HEK293 (cell line): ENCODE measurements around the gene LSM10.

Experiments
- CTCF ChIA-PET: fragments of 350-600 bp; formaldehyde crosslinking; extraction: SDS; loops from one replicate; lab custom pipeline; 2021; ENCODE audit warnings: antibody characterized with exemption; lab: Yijun Ruan, JAX
- POLR2A ChIA-PET: fragments of 300-600 bp; formaldehyde crosslinking; extraction: SDS; loops from one replicate; lab custom pipeline; 2020; ENCODE audit warnings: antibody characterized with exemption, inconsistent platforms; lab: Yijun Ruan, JAX
- H3K27ac ChIP-seq: fragments of 200-500 bp; sonication (Bioruptor generic); 2 replicates; pipeline ENCODE4 v1.5.1; 2014; ENCODE audit warnings: low read depth, low read length, control low read depth, inconsistent platforms; ENCODE audit errors: extremely low read depth
- H3K36me3 ChIP-seq, 2 experiments: fragments of 200-500 bp in 1 of 2; sonication (Bioruptor generic) in 1 of 2; 1 replicate in 1 of 2; 2 replicates in 1 of 2; pipeline ENCODE4 v1.5.1; 2014 to 2017; ENCODE audit warnings: inconsistent platforms in 2 of 2, low read length in 2 of 2; ENCODE audit not compliant: control insufficient read depth in 2 of 2, insufficient read depth in 1 of 2
- H3K4me1 ChIP-seq: fragments of 200-500 bp; sonication (Bioruptor generic); 2 replicates; pipeline ENCODE4 v1.5.1; 2014; ENCODE audit warnings: mild to moderate bottlenecking, low read length, inconsistent platforms; ENCODE audit not compliant: control insufficient read depth, insufficient read depth
- H3K4me3 ChIP-seq: 2 replicates; pipeline ENCODE4 v1.5.1; 2011; ENCODE audit warnings: low read depth, mild to moderate bottlenecking, control low read depth, low read length, moderate library complexity
- H3K9me3 ChIP-seq: fragments of 200-500 bp; sonication (Bioruptor generic); 2 replicates; pipeline ENCODE4 v1.5.1; 2014; ENCODE audit warnings: low read depth, low read length, inconsistent platforms; ENCODE audit not compliant: control insufficient read depth, insufficient read depth
- BCL11B ChIP-seq: fragments of 450-650 bp; formaldehyde crosslinking; IDR thresholded peaks from 2 replicates; pipeline ENCODE4 v1.5.1; 2016; ENCODE audit warnings: low read depth, missing biosample characterization, missing genetic modification characterization
- EGR2 ChIP-seq: fragments of 450-650 bp; formaldehyde crosslinking; IDR thresholded peaks from 2 replicates; pipeline ENCODE4 v1.5.1; 2016; ENCODE audit warnings: low read depth, missing biosample characterization, missing genetic modification characterization
- FEZF1 ChIP-seq: fragments of 450-650 bp; formaldehyde crosslinking; IDR thresholded peaks from 2 replicates; pipeline ENCODE4 v1.5.1; 2016; ENCODE audit warnings: missing biosample characterization, missing genetic modification characterization
- GFI1B ChIP-seq: fragments of 450-650 bp; formaldehyde crosslinking; IDR thresholded peaks from 2 replicates; pipeline ENCODE4 v1.5.1; 2016; ENCODE audit warnings: missing biosample characterization, missing genetic modification characterization
- SALL2 ChIP-seq: fragments of 450-650 bp; formaldehyde crosslinking; IDR thresholded peaks from 2 replicates; pipeline ENCODE4 v1.5.0; 2017; ENCODE audit warnings: missing biosample characterization, mild to moderate bottlenecking, missing genetic modification characterization, borderline replicate concordance
- SETDB1 ChIP-seq: IDR thresholded peaks from one replicate; pipeline ENCODE4 v1.6.1; 2017; ENCODE audit warnings: mild to moderate bottlenecking, low read length, moderate library complexity, mixed read lengths; ENCODE audit not compliant: insufficient read length
- TSHZ1 ChIP-seq: fragments of 450-650 bp; formaldehyde crosslinking; IDR thresholded peaks from 2 replicates; pipeline ENCODE4 v1.5.1; 2016; ENCODE audit warnings: missing biosample characterization, missing genetic modification characterization, borderline replicate concordance
- ZBTB20 ChIP-seq: fragments of 450-650 bp; formaldehyde crosslinking; IDR thresholded peaks from 2 replicates; pipeline ENCODE4 v1.5.1; 2016; ENCODE audit warnings: missing biosample characterization, missing genetic modification characterization
- ZBTB48 ChIP-seq: fragments of 450-650 bp; formaldehyde crosslinking; IDR thresholded peaks from 2 replicates; pipeline ENCODE4 v1.5.1; 2016; ENCODE audit warnings: missing biosample characterization, missing genetic modification characterization
- ZBTB49 ChIP-seq: fragments of 450-650 bp; formaldehyde crosslinking; IDR thresholded peaks from 2 replicates; pipeline ENCODE4 v1.5.1; 2016; ENCODE audit warnings: missing biosample characterization, missing genetic modification characterization, low read depth
- ZFHX2 ChIP-seq: fragments of 450-650 bp; formaldehyde crosslinking; conservative IDR thresholded peaks from 2 replicates; pipeline ENCODE4 v1.5.1; 2016; ENCODE audit warnings: missing biosample characterization, missing genetic modification characterization
- ZNF138 ChIP-seq: fragments of 450-650 bp; formaldehyde crosslinking; IDR thresholded peaks from 2 replicates; pipeline ENCODE4 v1.5.1; 2016; ENCODE audit warnings: missing biosample characterization, missing genetic modification characterization, borderline replicate concordance
- ZNF280C ChIP-seq: fragments of 450-650 bp; formaldehyde crosslinking; IDR thresholded peaks from 2 replicates; pipeline ENCODE4 v1.5.1; 2016; ENCODE audit warnings: missing biosample characterization, missing genetic modification characterization
- ZNF335 ChIP-seq: fragments of 450-650 bp; formaldehyde crosslinking; conservative IDR thresholded peaks from 2 replicates; pipeline ENCODE4 v1.5.1; 2016; ENCODE audit warnings: missing biosample characterization, missing genetic modification characterization
- ZNF350 ChIP-seq: fragments of 450-650 bp; formaldehyde crosslinking; IDR thresholded peaks from 2 replicates; pipeline ENCODE4 v1.5.0; 2017; ENCODE audit warnings: missing biosample characterization, mild to moderate bottlenecking, missing genetic modification characterization
- ZNF366 ChIP-seq: fragments of 450-650 bp; formaldehyde crosslinking; conservative IDR thresholded peaks from 2 replicates; pipeline ENCODE4 v1.5.1; 2016; ENCODE audit warnings: missing biosample characterization, missing genetic modification characterization
- ZNF558 ChIP-seq: fragments of 450-650 bp; formaldehyde crosslinking; IDR thresholded peaks from 2 replicates; pipeline ENCODE4 v1.5.1; 2016; ENCODE audit warnings: missing biosample characterization, missing genetic modification characterization
- ZNF580 ChIP-seq: fragments of 450-650 bp; formaldehyde crosslinking; IDR thresholded peaks from 2 replicates; pipeline ENCODE4 v1.5.1; 2016; ENCODE audit warnings: missing biosample characterization, missing genetic modification characterization
- ZNF701 ChIP-seq: fragments of 450-650 bp; formaldehyde crosslinking; IDR thresholded peaks from 2 replicates; pipeline ENCODE4 v1.5.1; 2016; ENCODE audit warnings: missing biosample characterization, missing genetic modification characterization
- ZSCAN18 ChIP-seq: fragments of 450-650 bp; formaldehyde crosslinking; IDR thresholded peaks from 2 replicates; pipeline ENCODE4 v1.5.1; 2016; ENCODE audit warnings: missing biosample characterization, missing genetic modification characterization

The LSM10 gene

GRCh38 chr1:36406440-36406839, 8.7 kb upstream of the LSM10 start:
- H3K36me3 ChIP-seq: no peaks in the 10 kb centered on the region
- no peaks in the 10 kb centered on the region for H3K4me1 ChIP-seq
- POLR2A ChIA-PET: no interaction called here
- no peaks in the 10 kb centered on the region for H3K9me3 ChIP-seq
- CTCF ChIA-PET: interaction anchor here (0.9 kb wide), 1 partner anchor 107 kb away, joined by 3 read pairs; no protein-coding TSS in a partner anchor
- TF ChIP-seq ZNF366 (tag by site-specific recombination) (0 out of 2 replicates have a peak, but pooled peaks have one; percentile 33), SALL2 (tag by site-specific recombination) (no peak)
- H3K27ac ChIP-seq: no peak overlapping the region
- H3K4me3 ChIP-seq: no peak overlapping the region

GRCh38 chr1:36402504-36402890, 4.8 kb upstream of the LSM10 start:
- ChIA-PET CTCF (no interaction called here), POLR2A (no interaction called here)
- no peaks in the 10 kb centered on the region for H3K36me3 ChIP-seq
- no peaks in the 10 kb centered on the region for H3K9me3 ChIP-seq
- no peaks in the 10 kb centered on the region for H3K4me1 ChIP-seq
- no peak overlapping the region for H3K27ac ChIP-seq
- TF ChIP-seq FEZF1 (tag by site-specific recombination) (no peak), ZBTB49 (no peak), BCL11B (tag by site-specific recombination) (no peak), TSHZ1 (tag by site-specific recombination) (no peak), SETDB1 (no peak)
- no peak overlapping the region for H3K4me3 ChIP-seq

- Histone ChIP-seq H3K9me3 (no peaks in the 10 kb centered on the region), H3K4me1 (no peaks in the 10 kb centered on the region), H3K36me3 (no peaks in the 10 kb centered on the region), H3K27ac (no peak overlapping the region), H3K4me3 (no peak overlapping the region)
- ChIA-PET CTCF (no interaction called here), POLR2A (no interaction called here)
- no peak for TF ChIP-seq ZNF701 (tag by site-specific recombination)
- TF ChIP-seq EGR2 (tag by site-specific recombination): 0 out of 2 replicates have a peak, but pooled peaks have one; percentile 16
- TF ChIP-seq ZNF580 (tag by site-specific recombination): no peak
- TF ChIP-seq ZBTB20 (tag by site-specific recombination): peak; percentile 87
- TF ChIP-seq ZNF558 (tag by site-specific recombination): no peak
- TF ChIP-seq ZNF350: no peak
- TF ChIP-seq ZNF138: no peak
- no peak for TF ChIP-seq ZBTB48
- TF ChIP-seq ZNF280C (tag by site-specific recombination): no peak
- peak; percentile 95 for TF ChIP-seq ZNF335
- 0 out of 2 replicates have a peak, but pooled peaks have one; percentile 35 for TF ChIP-seq ZFHX2
- TF ChIP-seq ZSCAN18: no peak
- no peak for TF ChIP-seq GFI1B (tag by site-specific recombination)
Measured at GRCh38 chr1:36401602-36402503, 4.1 kb upstream of the LSM10 start.
